Suprapubic skin (tissue), 4 donors: ENCODE results near the gene LPIN3.

ENCODE experiments used
- EP300 ChIP-seq: sonication (generic); formaldehyde crosslinking; IDR thresholded peaks from one replicate; pipeline ENCODE4 v1.6.1; 2017; ENCODE audit warnings: antibody characterized with exemption
- POLR2A ChIP-seq, 2 donors: fragments of 450-650 bp; IDR thresholded peaks; one replicate each; pipeline ENCODE4 v1.6.1; 2017; ENCODE audit warnings: antibody characterized with exemption in 2 of 2, mild to moderate bottlenecking in 2 of 2, moderate library complexity in 2 of 2
- POLR2AphosphoS5 ChIP-seq, 3 donors: sonication (generic); formaldehyde crosslinking; IDR thresholded peaks; one replicate each; pipeline ENCODE4 v1.6.1; 2017; ENCODE audit warnings: antibody characterized with exemption in 3 of 3
- TF ChIP-seq, protein P1 (sequence below), 2 donors: fragments of 200-600 bp in 1 of 2; fragments of 450-650 bp in 1 of 2; sonication (generic) in 1 of 2; IDR thresholded peaks; one replicate each; pipeline ENCODE4 v1.5.1; 2016 to 2019; ENCODE audit warnings: antibody characterized with exemption in 2 of 2, mild to moderate bottlenecking in 1 of 2, moderate library complexity in 1 of 2

DNA sequence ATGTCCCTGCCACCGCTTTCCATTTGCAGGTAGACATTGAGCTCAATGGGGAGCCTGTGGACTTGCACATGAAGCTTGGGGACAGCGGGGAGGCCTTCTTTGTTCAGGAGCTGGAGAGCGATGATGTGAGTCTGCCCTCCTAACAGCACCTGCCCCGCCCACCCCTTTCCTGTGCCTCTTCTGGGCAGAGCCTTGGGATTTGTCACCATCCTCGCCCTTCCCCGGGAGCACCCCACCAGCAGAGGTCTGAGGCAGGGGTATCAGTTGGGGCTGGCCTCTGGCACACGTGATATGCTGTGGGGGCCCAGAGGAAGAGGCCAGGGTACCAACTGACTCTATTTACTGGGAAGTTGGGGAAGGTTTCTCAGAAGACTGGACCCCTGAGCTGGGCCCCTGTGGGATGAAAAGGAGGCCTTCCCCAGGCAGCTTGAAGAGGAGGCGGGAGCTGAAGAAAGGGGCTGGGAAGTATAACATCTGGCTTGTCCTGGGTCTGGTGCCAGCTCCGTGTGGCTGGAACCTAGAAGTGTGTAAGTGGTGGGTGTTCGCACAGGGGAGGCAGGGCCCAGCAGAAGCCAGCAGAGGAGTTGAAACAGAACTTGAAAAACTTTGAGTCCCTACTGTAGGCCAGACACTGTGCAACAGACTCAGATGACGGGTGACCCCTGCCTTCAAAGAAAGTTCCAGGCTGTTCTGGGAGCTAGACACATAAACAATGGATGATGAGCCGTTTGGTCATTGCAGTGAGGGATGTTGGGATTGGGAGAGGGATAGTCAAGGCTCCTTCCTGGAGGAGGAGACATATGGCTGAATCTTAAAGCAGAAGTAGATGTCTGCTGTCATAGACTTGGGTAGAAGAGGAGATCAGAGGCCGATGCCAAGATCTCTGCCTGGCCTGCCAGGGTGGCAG is 7.2 kb downstream of the LPIN3 start:
- TF ChIP-seq POLR2A (IDR thresholded peaks at IDR 0.05) (no peak), POLR2AphosphoS5 (IDR thresholded peaks at IDR 0.05) (no peak), EP300 (no peak)
- TF ChIP-seq, protein P1, sequence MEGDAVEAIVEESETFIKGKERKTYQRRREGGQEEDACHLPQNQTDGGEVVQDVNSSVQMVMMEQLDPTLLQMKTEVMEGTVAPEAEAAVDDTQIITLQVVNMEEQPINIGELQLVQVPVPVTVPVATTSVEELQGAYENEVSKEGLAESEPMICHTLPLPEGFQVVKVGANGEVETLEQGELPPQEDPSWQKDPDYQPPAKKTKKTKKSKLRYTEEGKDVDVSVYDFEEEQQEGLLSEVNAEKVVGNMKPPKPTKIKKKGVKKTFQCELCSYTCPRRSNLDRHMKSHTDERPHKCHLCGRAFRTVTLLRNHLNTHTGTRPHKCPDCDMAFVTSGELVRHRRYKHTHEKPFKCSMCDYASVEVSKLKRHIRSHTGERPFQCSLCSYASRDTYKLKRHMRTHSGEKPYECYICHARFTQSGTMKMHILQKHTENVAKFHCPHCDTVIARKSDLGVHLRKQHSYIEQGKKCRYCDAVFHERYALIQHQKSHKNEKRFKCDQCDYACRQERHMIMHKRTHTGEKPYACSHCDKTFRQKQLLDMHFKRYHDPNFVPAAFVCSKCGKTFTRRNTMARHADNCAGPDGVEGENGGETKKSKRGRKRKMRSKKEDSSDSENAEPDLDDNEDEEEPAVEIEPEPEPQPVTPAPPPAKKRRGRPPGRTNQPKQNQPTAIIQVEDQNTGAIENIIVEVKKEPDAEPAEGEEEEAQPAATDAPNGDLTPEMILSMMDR (IDR thresholded peaks at IDR 0.05) = no peak
